Measurements from ENCODE around the gene USP2. TPM values are rescaled to one million over a fixed set of nuclear protein-coding genes. Genes with fewer than 3 reads are reported as not detected.

Gene USP2
- total and polyA plus RNA-seq, 2 of the 4 experiments (the other 2 are of a cell fraction): 0.18 to 0.79 TPM

- POLR2A ChIA-PET (ENCODE audit: unreplicated experiment): interaction anchor here (1.1 to 1.2 kb wide), 2 partner anchors 11 to 13 kb away, joined by 3 to 4 read pairs; no protein-coding TSS in a partner anchor
- no peak overlapping the region for H2AK9ac ChIP-seq (replicated peaks; ENCODE audit: low read depth, low read length, poor library complexity)
- H2BK5ac ChIP-seq (ENCODE audit: low read depth, low read length, poor library complexity, severe bottlenecking): no peak overlapping the region
- no peak for TF ChIP-seq MAFK (IDR thresholded peaks at IDR 0.05; ENCODE audit: low read depth, low read length)
- TF ChIP-seq POLR2A (IDR thresholded peaks at IDR 0.05; ENCODE audit: low read depth, low read length): no peak
- TF ChIP-seq SMC3 (IDR thresholded peaks at IDR 0.05; ENCODE audit: low read depth, low read length): no peak
- TF ChIP-seq ELK1 (IDR thresholded peaks at IDR 0.05; ENCODE audit: borderline replicate concordance, low read depth, low read length): no peak
- TF ChIP-seq MXI1 (IDR thresholded peaks at IDR 0.05; ENCODE audit: borderline replicate concordance, low read depth, low read length): no peak
- no peak for TF ChIP-seq CHD1 (IDR thresholded peaks at IDR 0.05; ENCODE audit: low read depth, low read length)
- no peak for TF ChIP-seq CEBPB (IDR thresholded peaks at IDR 0.05; ENCODE audit: low read depth, low read length)
- no peak for TF ChIP-seq RAD21 (IDR thresholded peaks at IDR 0.05; ENCODE audit: low read length)
- no peak for TF ChIP-seq NFE2L2 (IDR thresholded peaks at IDR 0.05; ENCODE audit: low read depth, low read length)
- TF ChIP-seq BHLHE40 (IDR thresholded peaks at IDR 0.05; ENCODE audit: low read depth, low read length): no peak
- TF ChIP-seq USF2 (IDR thresholded peaks at IDR 0.05; ENCODE audit: low read depth, low read length): no peak
- ATAC-seq (ENCODE audit: low read depth): no peak
- no peak overlapping the region for H3K4me3 ChIP-seq (ENCODE audit: insufficient read depth, low read depth, low read length)
- no peak overlapping the region for H2BK15ac ChIP-seq (ENCODE audit: low read depth, low read length)
- H2AK5ac ChIP-seq (ENCODE audit: low read depth, low read length): no peak overlapping the region
- H3K79me1 ChIP-seq (ENCODE audit: low read depth in 1 of 2, low read length in 2 of 2): peaks cover 4 to 33% of the 10 kb centered on the region in 2 experiments; a peak in 3 of 4 replicates
- no peak overlapping the region for H2BK120ac ChIP-seq (ENCODE audit: low read depth, low read length)
- no peak overlapping the region for H3K14ac ChIP-seq (replicated peaks; ENCODE audit: low read depth, low read length)
- H3K56ac ChIP-seq (ENCODE audit: extremely low read depth, insufficient read depth, low read length): no peak overlapping the region
- no peak overlapping the region for H3K9ac ChIP-seq (ENCODE audit: low read depth, low read length)
- in situ Hi-C loops (cut with MboI; ENCODE audit: low sequenced_read_pairs) (no loop called here), dilution Hi-C loops (cut with HindIII; ENCODE audit: low sequenced_read_pairs, unreplicated experiment) (no loop called here), intact Hi-C loops (cut with micrococcal nuclease) (no loop called here)
- H4K20me1 ChIP-seq (ENCODE audit: insufficient read depth, low read length): peaks cover 7% of the 10 kb centered on the region
- no peaks in the 10 kb centered on the region for H3K27me3 ChIP-seq (ENCODE audit: control insufficient read depth, insufficient read depth, low read length)
- H4K5ac ChIP-seq (ENCODE audit: low read depth, low read length): no peak overlapping the region
- no TSS peak for BruUV-seq (replicated peaks)
- H3K36me3 ChIP-seq (ENCODE audit: control insufficient read depth, insufficient read depth, low read length): peaks cover 56% of the 10 kb centered on the region
- H3K27ac ChIP-seq (ENCODE audit: insufficient read depth, low read length): no peak overlapping the region
- H3K4me2 ChIP-seq (ENCODE audit: low read depth, low read length): no peak overlapping the region
- no peak overlapping the region for H3K18ac ChIP-seq (ENCODE audit: low read depth, low read length)
- no peak overlapping the region for H2BK20ac ChIP-seq (ENCODE audit: low read depth, low read length)
- H2AFZ ChIP-seq (replicated peaks; ENCODE audit: low read length, poor library complexity): no peak overlapping the region
- CTCF ChIA-PET: interaction anchor here (1.2 to 1.5 kb wide), 2 partner anchors 16 to 30 kb away, joined by 3 to 7 read pairs; no protein-coding TSS in a partner anchor
- DNase-seq: no peak
- H3K4me1 ChIP-seq (ENCODE audit: control insufficient read depth, insufficient read depth, low read length): peaks cover 8% of the 10 kb centered on the region
- H3K4ac ChIP-seq (ENCODE audit: low read depth, low read length): no peak overlapping the region
- H3K23ac ChIP-seq (ENCODE audit: low read depth, low read length): no peak overlapping the region
- H4K91ac ChIP-seq (ENCODE audit: insufficient read depth, low read depth, low read length): no peak overlapping the region
- peaks cover 10% of the 10 kb centered on the region for H3K9me1 ChIP-seq (ENCODE audit: insufficient read depth, low read length)
- no peaks in the 10 kb centered on the region for H3K9me3 ChIP-seq (ENCODE audit: control insufficient read depth, insufficient read depth, low read length)
- 57% methylated on average over 3 of the region's 5 CpGs; no CpG with 5 or more reads in 1 of the 2 experiments for WGBS, 2 experiments (ENCODE audit: extremely low coverage in 2 of 2, insufficient read length in 1 of 2)
- H4K8ac ChIP-seq (ENCODE audit: low read depth in 2 of 2, low read length in 2 of 2): no peak overlapping the region
Observed at GRCh38 chr11:119307974-119308373, 73.5 kb downstream of the USP2 start.

Measured in IMR-90 (cell line).